DMS153 (cell line): ENCODE measurements around the gene LCE7A.

ENCODE experiments used
- DNase-seq: peaks from one replicate; lab custom pipeline; 2025; lab: John Stamatoyannopoulos, UW

The LCE7A gene

GRCh38 chr1:152859696-152860095, at the start of gene LCE7A:
Gene LCE7A, plus strand, starts transcription at chr1:152859996. Its CDS starts 702 bp downstream, at chr1:152860698.
- no peak for DNase-seq

GRCh38 chr1:152811050-152811449, 48.7 kb upstream of the LCE7A start:
- no peak for DNase-seq

GRCh38 chr1:152811671-152812070, 48.1 kb upstream of the LCE7A start, which contains the start of gene LCE1B:
Gene LCE1B, plus strand, starts transcription at chr1:152811971. Its CDS starts 476 bp downstream, at chr1:152812447.
- no peak for DNase-seq

GRCh38 chr1:152817309-152817708, 42.5 kb upstream of the LCE7A start:
- DNase-seq: no peak

- DNase-seq: no peak
Measured at GRCh38 chr1:152823294-152823693, 36.5 kb upstream of the LCE7A start.

GRCh38 chr1:152824964-152825363, 34.8 kb upstream of the LCE7A start:
- DNase-seq: no peak

- DNase-seq: no peak
Measured at GRCh38 chr1:152827173-152827572, 32.6 kb upstream of the LCE7A start, which contains the start of gene LCE1A. Gene LCE1A, plus strand, starts transcription at chr1:152827473. Its CDS starts 0 bp downstream, at chr1:152827473.

- DNase-seq: no peak
Measured at GRCh38 chr1:152836870-152837269, 22.9 kb upstream of the LCE7A start.

- DNase-seq: no peak
Measured at GRCh38 chr1:152842556-152842955, 17.2 kb upstream of the LCE7A start, which contains the start of gene LCE6A. Gene LCE6A, plus strand, starts transcription at chr1:152842856. Its CDS starts 665 bp downstream, at chr1:152843521.

GRCh38 chr1:152855661-152856060, 4.1 kb upstream of the LCE7A start:
- DNase-seq: no peak

- no peak for DNase-seq
Measured at GRCh38 chr1:152858062-152858461, 1.7 kb upstream of the LCE7A start.

- no peak for DNase-seq
Measured at GRCh38 chr1:152860129-152860528, 333 bp downstream of the LCE7A start.

- DNase-seq: no peak
Measured at GRCh38 chr1:152861374-152861773, 1.6 kb downstream of the LCE7A start.

- DNase-seq: no peak
Measured at GRCh38 chr1:152864443-152864842, 4.6 kb downstream of the LCE7A start.

- no peak for DNase-seq
Measured at GRCh38 chr1:152866321-152866720, 6.5 kb downstream of the LCE7A start.

- peak; percentile 38 for DNase-seq
Measured at GRCh38 chr1:152869808-152870419, 10.1 kb downstream of the LCE7A start.

GRCh38 chr1:152870831-152871730, 11.3 kb downstream of the LCE7A start:
- DNase-seq: peak; percentile 7

- no peak for DNase-seq
Measured at GRCh38 chr1:152871731-152872126, 11.9 kb downstream of the LCE7A start.

- no peak for DNase-seq
Measured at GRCh38 chr1:152873495-152873894, 13.7 kb downstream of the LCE7A start.

GRCh38 chr1:152876827-152877226, 17.0 kb downstream of the LCE7A start:
- no peak for DNase-seq

- DNase-seq: no peak
Measured at GRCh38 chr1:152878042-152878441, 18.2 kb downstream of the LCE7A start, which contains the start of gene SMCP. Gene SMCP, plus strand, starts transcription at chr1:152878322. Its CDS starts 6,101 bp downstream, at chr1:152884423.

GRCh38 chr1:152879559-152880198, 19.9 kb downstream of the LCE7A start:
- DNase-seq: no peak
